ENCODE measurements around the gene EMID1.

GRCh38 chr22:29291215-29291614, 85.5 kb downstream of the EMID1 start:
- no peak for TF ChIP-seq GATA3 (IDR thresholded peaks at IDR 0.05; ENCODE audit: low read depth, low read length)
- no peak for TF ChIP-seq GATA2 (IDR thresholded peaks at IDR 0.05; ENCODE audit: low read depth, low read length)

All from SH-SY5Y (cell line).